Measurements from ENCODE around the gene ERVH48-1. TPM values are rescaled to one million over a fixed set of nuclear protein-coding genes. Genes with fewer than 3 reads are reported as not detected.

ERVH48-1 gene
- total and polyA plus RNA-seq, 2 of the 8 experiments (the other 6 are each of a cell fraction or from before 2014, with no cell fraction given): 4.2 to 17.7 TPM

GRCh38 chr21:42973309-42973990 lies 48.0 kb upstream of the ERVH48-1 start (continued):
- no peak for TF ChIP-seq PHF8 (conservative IDR thresholded peaks at IDR 0.05; ENCODE audit: low read depth, low read length)
- TF ChIP-seq KDM5A (IDR thresholded peaks at IDR 0.05; ENCODE audit: low read length): no peak
- TF ChIP-seq CHD2 (IDR thresholded peaks at IDR 0.05; ENCODE audit: low read length): no peak
- no peak; a peak in 1 of 4 replicates for TF ChIP-seq RAD21 (IDR thresholded peaks at IDR 0.05 in 1 of 2, conservative IDR thresholded peaks at IDR 0.05 in 1 of 2; ENCODE audit: low read depth in 2 of 2, low read length in 2 of 2)
